B cell (primary cell): Measurements from ENCODE around the gene CNTNAP2. TPM values are rescaled to one million over a fixed set of nuclear protein-coding genes. Genes with fewer than 3 reads are reported as not detected.

Experiments
- ATAC-seq: fragments of 200-7000 bp; cut with Tn5 transposase; one replicate; pipeline ENCODE4 v1.10.0; 2021; ENCODE audit warnings: low read depth, mild to moderate bottlenecking, moderate number of reproducible peaks, moderate library complexity
- CTCF ChIA-PET: fragments of 350-600 bp; sonication (Branson Sonifier 250); formaldehyde crosslinking; loops from one replicate; lab custom pipeline; 2021; ENCODE audit warnings: antibody characterized with exemption, inconsistent platforms; lab: Charles Lee
- POLR2A ChIA-PET: fragments of 350-600 bp; sonication (Branson Sonifier 250); formaldehyde crosslinking; loops from one replicate; lab custom pipeline; 2021; ENCODE audit warnings: antibody characterized with exemption; lab: Charles Lee
- DNase-seq: peaks from one replicate; pipeline ENCODE4 v3.0.0; 2013
- H2AFZ ChIP-seq: 2 replicates; pipeline ENCODE4 v1.6.1; 2012; ENCODE audit warnings: mild to moderate bottlenecking, low read depth, low read length; ENCODE audit not compliant: insufficient read depth, poor library complexity, severe bottlenecking
- H3K27ac ChIP-seq, 2 donors: 1 replicate in 1 of 2; 2 replicates in 1 of 2; pipeline ENCODE4 v1.5.1; 2012 to 2013; ENCODE audit warnings: low read length in 2 of 2, mild to moderate bottlenecking in 2 of 2, moderate library complexity in 1 of 2
- H3K27me3 ChIP-seq, 4 experiments: fragments of 200-600 bp in 1 of 4; sonication (generic) in 1 of 4; replicated peaks in 1 of 4; 1 replicate in 2 of 4; 2 replicates in 2 of 4; pipeline versions ENCODE4 v1.6.1 to v1.7.0; 2013 to 2016; ENCODE audit warnings: low read length in 3 of 4, mild to moderate bottlenecking in 2 of 4, mixed read lengths in 1 of 4, moderate library complexity in 1 of 4; ENCODE audit not compliant: insufficient read depth in 4 of 4, control insufficient read depth in 3 of 4; ENCODE audit errors: control extremely low read depth in 1 of 4
- H3K36me3 ChIP-seq, 2 experiments: replicated peaks in 1 of 2; 1 replicate in 1 of 2; 2 replicates in 1 of 2; pipeline versions ENCODE4 v1.6.1 to v1.7.1; 2013; ENCODE audit warnings: low read length in 1 of 2; ENCODE audit not compliant: insufficient read depth in 2 of 2, control insufficient read depth in 1 of 2; ENCODE audit errors: control extremely low read depth in 1 of 2, extremely low read depth in 1 of 2
- H3K4me1 ChIP-seq, 2 donors: fragments of 200-600 bp in 1 of 2; sonication (generic) in 1 of 2; 1 replicate in 1 of 2; 2 replicates in 1 of 2; pipeline versions ENCODE4 v1.5.1 to v1.6.1; 2013 to 2017; ENCODE audit warnings: low read length in 2 of 2; ENCODE audit not compliant: control insufficient read depth in 2 of 2, insufficient read depth in 2 of 2
- H3K4me2 ChIP-seq: replicated peaks from 2 replicates; pipeline ENCODE3; 2012; ENCODE audit warnings: mild to moderate bottlenecking, low read depth, low read length; ENCODE audit not compliant: poor library complexity, severe bottlenecking
- H3K4me3 ChIP-seq, 5 experiments: fragments of 200-600 bp in 1 of 5; sonication (generic) in 1 of 5; 1 replicate in 3 of 5; 2 replicates in 2 of 5; pipeline versions ENCODE4 v1.5.1 to v1.7.0; 2011 to 2016; ENCODE audit warnings: low read length in 4 of 5, mild to moderate bottlenecking in 4 of 5, low read depth in 2 of 5, control low read depth in 1 of 5, moderate library complexity in 1 of 5; ENCODE audit not compliant: insufficient read depth in 1 of 5; ENCODE audit errors: control extremely low read depth in 1 of 5, extremely low read depth in 1 of 5
- H3K79me2 ChIP-seq: fragments of 200-600 bp; sonication (generic); one replicate; pipeline ENCODE4 v1.6.0; 2016; ENCODE audit warnings: low read length; ENCODE audit not compliant: control insufficient read depth, insufficient read depth
- H3K9ac ChIP-seq: fragments of 200-600 bp; sonication (generic); 2 replicates; pipeline ENCODE4 v1.6.1; 2017; ENCODE audit warnings: mild to moderate bottlenecking, low read length, moderate library complexity
- H3K9me3 ChIP-seq, 3 donors: one replicate each; pipeline versions ENCODE4 v1.6.1 to v1.7.1; 2013; ENCODE audit warnings: low read length in 2 of 3; ENCODE audit not compliant: control insufficient read depth in 2 of 3, insufficient read depth in 1 of 3; ENCODE audit errors: control extremely low read depth in 1 of 3
- H4K20me1 ChIP-seq: 2 replicates; pipeline ENCODE4 v1.6.0; 2012; ENCODE audit warnings: mild to moderate bottlenecking, low read length; ENCODE audit not compliant: insufficient read depth, control insufficient read depth, poor library complexity, severe bottlenecking
- H3K27ac Mint-ChIP-seq: one replicate; pipeline ENCODE4 v1.8.0; 2021; ENCODE audit warnings: mixed read lengths
- H3K27me3 Mint-ChIP-seq: one replicate; pipeline ENCODE4 v1.8.0; 2021; ENCODE audit warnings: mixed read lengths
- H3K4me1 Mint-ChIP-seq: one replicate; pipeline ENCODE4 v1.8.0; 2021; ENCODE audit warnings: mixed read lengths
- H3K4me3 Mint-ChIP-seq: one replicate; pipeline ENCODE4 v1.8.0; 2021; ENCODE audit warnings: mixed read lengths
- H3K9me3 Mint-ChIP-seq: one replicate; pipeline ENCODE4 v1.8.0; 2022; ENCODE audit warnings: mixed read lengths; ENCODE audit not compliant: insufficient read depth
- CTCF ChIP-seq: fragments of 200-600 bp; IDR thresholded peaks from one replicate; pipeline ENCODE4 v1.8.0; 2022; ENCODE audit warnings: antibody characterized with exemption, mild to moderate bottlenecking
- EZH2 ChIP-seq: IDR thresholded peaks from 2 replicates; pipeline ENCODE4 v1.6.1; 2012; ENCODE audit warnings: borderline replicate concordance, low read depth, mild to moderate bottlenecking, moderate library complexity, low read length; ENCODE audit not compliant: insufficient read depth, poor library complexity, severe bottlenecking
- WGBS: methylation state at CpG from one replicate; pipeline ENCODE4 v1.1.5; 2013; ENCODE audit warnings: missing lambda C conversion rate; ENCODE audit not compliant: insufficient coverage; 5-methylcytosine and 5-hydroxymethylcytosine counted together
- intact Hi-C: fragments of 100-400 bp; cut with micrococcal nuclease; formaldehyde crosslinking; loops from one replicate; pipeline ENCODE4 v1.10.0; 2022
- polyA plus RNA-seq: library from polyadenylated mRNA; depleted of rRNA; stranded (reverse); fragments of >200 nt; gene quantifications from 2 replicates; pipeline ENCODE4 v1.2.3, GENCODE V29; 2012
- total RNA-seq, 2 donors: library from RNA; stranded (reverse); fragments of 120-200 nt in 1 of 2; gene quantifications; 1 replicate in 1 of 2; 2 replicates in 1 of 2; pipeline versions ENCODE4 v1.2.3 to v1.2.4, GENCODE V29; 2013 to 2022

CNTNAP2 gene
- total and polyA plus RNA-seq, 2 donors (not counting 1 experiment from before 2014, with no cell fraction given) = 7.4 to 16.6 TPM

DNA sequence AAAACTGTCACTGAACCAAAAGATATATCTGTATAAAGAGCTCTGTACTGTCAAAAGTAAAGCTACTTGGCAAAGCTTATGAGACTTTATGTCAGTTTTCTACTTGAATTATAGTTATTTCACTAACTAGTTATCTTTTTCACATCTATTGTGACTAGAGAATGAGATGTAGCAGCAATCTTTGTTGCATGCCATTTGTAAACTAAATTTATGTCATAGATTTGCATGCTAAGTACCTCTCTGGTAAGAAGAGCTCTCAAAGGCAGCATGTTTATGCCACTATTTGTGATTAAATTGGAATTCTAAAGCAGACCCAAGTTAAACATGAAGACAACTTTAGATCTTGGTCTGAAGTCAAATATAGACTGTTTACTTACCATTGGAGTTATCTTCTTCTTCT lies 300.6 kb downstream of the CNTNAP2 start:
- intact Hi-C loops = no loop called here
- Histone ChIP-seq H3K36me3 (no peaks in the 10 kb centered on the region), H4K20me1 (no peaks in the 10 kb centered on the region), H2AFZ (no peak overlapping the region), H3K4me1 (no peaks in the 10 kb centered on the region), H3K4me3 (no peak overlapping the region), H3K9me3 (no peaks in the 10 kb centered on the region), H3K4me2 (no peak overlapping the region), H3K27me3 (no peaks in the 10 kb centered on the region), H3K9ac (no peak overlapping the region), H3K27ac (no peak overlapping the region), H3K79me2 (no peaks in the 10 kb centered on the region)
- Mint-ChIP-seq H3K4me1 (no peaks in the 10 kb centered on the region), H3K27ac (no peak overlapping the region), H3K27me3 (no peaks in the 10 kb centered on the region), H3K4me3 (no peak overlapping the region), H3K9me3 (no peaks in the 10 kb centered on the region)
- CTCF ChIA-PET = no interaction called here
- POLR2A ChIA-PET = no interaction called here
- DNase-seq (no peak), ATAC-seq (no peak)
- TF ChIP-seq CTCF = no peak
- no peak for TF ChIP-seq EZH2

DNA sequence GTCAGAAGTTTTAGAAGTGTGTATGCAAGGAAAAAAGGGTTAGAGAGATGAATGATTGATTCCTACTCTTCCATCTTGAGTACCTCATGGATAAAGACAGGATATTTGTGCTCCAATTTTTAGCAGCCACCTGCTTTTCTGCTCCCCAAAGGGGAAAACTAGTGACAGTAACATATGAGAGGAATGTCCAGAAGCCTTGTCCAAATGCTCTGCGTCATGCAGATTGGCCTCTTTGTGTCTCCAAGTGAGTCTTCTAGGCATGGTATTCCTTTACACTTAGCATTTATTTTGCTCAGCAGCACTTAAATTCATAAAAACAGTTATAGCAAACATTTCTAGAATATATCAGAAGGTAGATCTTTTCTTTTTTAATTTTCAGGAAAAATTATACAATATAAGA lies 306.8 kb downstream of the CNTNAP2 start:
- Histone ChIP-seq H3K27ac (no peak overlapping the region), H3K36me3 (no peaks in the 10 kb centered on the region), H3K79me2 (no peaks in the 10 kb centered on the region), H2AFZ (no peak overlapping the region), H3K4me3 (no peak overlapping the region), H3K4me2 (no peak overlapping the region), H4K20me1 (no peaks in the 10 kb centered on the region), H3K9me3 (no peaks in the 10 kb centered on the region), H3K27me3 (no peaks in the 10 kb centered on the region), H3K4me1 (no peaks in the 10 kb centered on the region), H3K9ac (no peak overlapping the region)
- H3K4me3 Mint-ChIP-seq = no peak overlapping the region
- ChIA-PET CTCF (no interaction called here), POLR2A (no interaction called here)
- no peak for DNase-seq
- H3K9me3 Mint-ChIP-seq = no peaks in the 10 kb centered on the region
- no peaks in the 10 kb centered on the region for H3K4me1 Mint-ChIP-seq
- H3K27ac Mint-ChIP-seq = no peak overlapping the region
- WGBS = 83% methylated on average over 1 of the region's 1 CpG
- no peaks in the 10 kb centered on the region for H3K27me3 Mint-ChIP-seq
- TF ChIP-seq CTCF (no peak), EZH2 (no peak)
- intact Hi-C loops = no loop called here
- no peak for ATAC-seq
